Measurements from ENCODE around the gene TEN1. TPM values are rescaled to one million over a fixed set of nuclear protein-coding genes. Genes with fewer than 3 reads are reported as not detected.

Gene TEN1
- total and polyA plus RNA-seq, 8 donors = 19.3 to 32.2 (median 27.5) TPM

DNA sequence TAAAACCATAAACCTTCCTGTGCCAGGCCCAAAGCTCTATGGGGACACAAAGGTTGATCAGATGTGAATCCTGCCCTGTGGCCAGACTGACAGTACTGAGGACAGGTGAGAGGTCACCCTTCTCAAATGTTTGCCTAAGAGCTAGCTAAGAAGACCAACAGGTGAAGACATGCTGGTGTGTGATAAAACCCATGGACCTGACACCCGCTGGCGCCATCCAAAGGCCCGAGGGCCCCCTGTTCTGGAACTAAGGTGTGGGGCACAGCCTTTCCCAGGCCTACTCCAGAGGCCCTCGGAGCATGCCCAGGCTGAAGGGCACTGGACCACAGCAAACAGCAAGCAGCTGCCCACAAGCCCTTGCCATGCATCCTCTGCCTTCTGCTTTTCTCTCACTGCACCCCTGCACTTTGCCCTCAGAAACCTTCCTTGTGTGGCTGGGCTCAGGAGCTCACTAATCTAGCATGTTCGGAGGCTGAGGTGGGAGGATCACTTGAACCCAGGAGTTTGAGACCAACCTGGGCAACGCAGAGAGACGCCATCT, 16.4 kb downstream of the TEN1 start:
- intact Hi-C loops (cut with DNase I) = no loop called here

GRCh38 chr17:75996665-75997590, 17.9 kb downstream of the TEN1 start:
- DNase-seq = peak in 2 of 4 donors; percentile 71 to 87
- Histone ChIP-seq H3K9me3 (no peaks in the 10 kb centered on the region), H3K36me3 (peaks cover 0 to 50% of the 10 kb centered on the region in 2 donors), H3K4me3 (no peak overlapping the region), H3K4me1 (peaks cover 9 to 24% of the 10 kb centered on the region in 2 donors), H3K27ac (peak overlapping the region; percentile 33 to 77), H3K27me3 (no peaks in the 10 kb centered on the region)
- intact Hi-C loops (cut with DNase I) = no loop called here
- TF ChIP-seq, protein P1, sequence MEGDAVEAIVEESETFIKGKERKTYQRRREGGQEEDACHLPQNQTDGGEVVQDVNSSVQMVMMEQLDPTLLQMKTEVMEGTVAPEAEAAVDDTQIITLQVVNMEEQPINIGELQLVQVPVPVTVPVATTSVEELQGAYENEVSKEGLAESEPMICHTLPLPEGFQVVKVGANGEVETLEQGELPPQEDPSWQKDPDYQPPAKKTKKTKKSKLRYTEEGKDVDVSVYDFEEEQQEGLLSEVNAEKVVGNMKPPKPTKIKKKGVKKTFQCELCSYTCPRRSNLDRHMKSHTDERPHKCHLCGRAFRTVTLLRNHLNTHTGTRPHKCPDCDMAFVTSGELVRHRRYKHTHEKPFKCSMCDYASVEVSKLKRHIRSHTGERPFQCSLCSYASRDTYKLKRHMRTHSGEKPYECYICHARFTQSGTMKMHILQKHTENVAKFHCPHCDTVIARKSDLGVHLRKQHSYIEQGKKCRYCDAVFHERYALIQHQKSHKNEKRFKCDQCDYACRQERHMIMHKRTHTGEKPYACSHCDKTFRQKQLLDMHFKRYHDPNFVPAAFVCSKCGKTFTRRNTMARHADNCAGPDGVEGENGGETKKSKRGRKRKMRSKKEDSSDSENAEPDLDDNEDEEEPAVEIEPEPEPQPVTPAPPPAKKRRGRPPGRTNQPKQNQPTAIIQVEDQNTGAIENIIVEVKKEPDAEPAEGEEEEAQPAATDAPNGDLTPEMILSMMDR (IDR thresholded peaks at IDR 0.05) = no peak
- peak; percentile 79 for ATAC-seq

More for the DNA sequence above, 16.4 kb downstream of the TEN1 start:
- no peak for DNase-seq
- Histone ChIP-seq H3K36me3 (peaks cover 0 to 46% of the 10 kb centered on the region in 2 donors), H3K4me1 (peaks cover 9 to 24% of the 10 kb centered on the region in 2 donors), H3K4me3 (no peak overlapping the region), H3K9me3 (no peaks in the 10 kb centered on the region), H3K27ac (no peak overlapping the region), H3K27me3 (no peaks in the 10 kb centered on the region)
- no peak for ATAC-seq
- TF ChIP-seq, protein P1 (IDR thresholded peaks at IDR 0.05) = no peak

GRCh38 chr17:75998327-75998795, 19.3 kb downstream of the TEN1 start:
- Histone ChIP-seq H3K27ac (peak overlapping the region in 1 of 2 donors; percentile 28), H3K4me1 (peaks cover 9 to 24% of the 10 kb centered on the region in 2 donors), H3K4me3 (no peak overlapping the region), H3K9me3 (no peaks in the 10 kb centered on the region), H3K27me3 (no peaks in the 10 kb centered on the region), H3K36me3 (peaks cover 0 to 50% of the 10 kb centered on the region in 2 donors)
- intact Hi-C loops (cut with DNase I) = no loop called here
- DNase-seq = no peak
- ATAC-seq = no peak
- TF ChIP-seq, protein P1 (IDR thresholded peaks at IDR 0.05) = no peak

DNA sequence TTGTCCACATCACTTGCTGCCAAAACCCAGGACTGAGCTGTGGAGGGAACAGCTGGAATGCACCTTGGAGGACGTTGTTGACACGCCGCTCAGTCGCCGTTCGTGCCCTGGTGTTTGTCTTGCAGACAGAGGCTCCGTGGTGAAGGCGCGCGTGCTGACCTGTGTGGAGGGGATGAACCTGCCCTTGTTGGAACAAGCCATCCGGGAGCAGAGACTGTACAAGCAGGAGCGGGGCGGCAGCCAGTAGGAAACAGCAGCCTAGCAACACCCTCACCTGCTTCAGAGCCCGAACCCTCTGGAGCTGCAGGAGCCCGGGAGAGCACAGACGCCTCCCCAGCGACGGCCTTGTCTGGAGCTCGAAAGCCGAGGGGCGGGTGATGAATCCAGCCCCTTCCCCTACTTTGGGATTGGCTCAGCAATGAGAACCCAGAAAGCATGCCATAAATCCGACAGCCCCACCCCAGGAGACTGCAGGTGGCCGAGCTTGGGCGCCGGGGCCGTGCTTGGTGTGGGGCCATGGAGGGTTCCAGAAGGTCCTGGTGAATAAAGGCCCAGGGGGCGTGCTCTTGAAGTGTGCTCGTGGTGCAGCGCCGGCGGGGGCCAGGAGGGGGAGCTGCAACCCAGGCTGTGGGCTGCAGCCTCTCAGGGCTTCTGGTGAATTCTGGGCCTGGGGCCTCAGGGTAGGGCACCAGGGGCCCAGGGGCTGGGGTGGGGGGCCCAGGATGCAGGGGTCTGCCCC, 21.1 kb downstream of the TEN1 start:
- Histone ChIP-seq H3K27me3 (no peaks in the 10 kb centered on the region), H3K4me1 (peaks cover 9 to 25% of the 10 kb centered on the region in 2 donors), H3K4me3 (no peak overlapping the region), H3K36me3 (peaks cover 0 to 45% of the 10 kb centered on the region in 2 donors), H3K27ac (no peak overlapping the region), H3K9me3 (no peaks in the 10 kb centered on the region)
- peak; percentile 51 for ATAC-seq
- DNase-seq = peak in 1 of 4 donors; percentile 89
- intact Hi-C loops (cut with DNase I) = loop anchor here in 1 of 2 donors (5.0 kb wide), 1 partner anchor 93 kb away; no protein-coding TSS in a partner anchor
- TF ChIP-seq, protein P1 (IDR thresholded peaks at IDR 0.05) = peak; percentile 35 to 68
